Fibroblast of mammary gland (primary cell): ENCODE measurements around the gene FBXL17.
"Not testable (repeated sequence)": the region's sequence is repeated elsewhere in the genome, so short reads cannot be mapped to it uniquely, and the experiment has no call there.

Experiments used
- DNase-seq: peaks from one replicate; pipeline ENCODE4 v3.0.0-alpha.2; 2010; ENCODE audit warnings: low read depth
- H3K4me3 ChIP-seq: 2 replicates; pipeline ENCODE4 v1.5.1; 2011; ENCODE audit warnings: low read depth, mild to moderate bottlenecking, low read length, moderate library complexity; ENCODE audit not compliant: control insufficient read depth
- TF ChIP-seq, protein P1 (sequence below): conservative IDR thresholded peaks from 2 replicates; pipeline ENCODE4 v1.5.1; 2011; ENCODE audit warnings: low read depth, low read length, inconsistent platforms; ENCODE audit not compliant: control insufficient read depth, insufficient read depth

Gene FBXL17

DNA sequence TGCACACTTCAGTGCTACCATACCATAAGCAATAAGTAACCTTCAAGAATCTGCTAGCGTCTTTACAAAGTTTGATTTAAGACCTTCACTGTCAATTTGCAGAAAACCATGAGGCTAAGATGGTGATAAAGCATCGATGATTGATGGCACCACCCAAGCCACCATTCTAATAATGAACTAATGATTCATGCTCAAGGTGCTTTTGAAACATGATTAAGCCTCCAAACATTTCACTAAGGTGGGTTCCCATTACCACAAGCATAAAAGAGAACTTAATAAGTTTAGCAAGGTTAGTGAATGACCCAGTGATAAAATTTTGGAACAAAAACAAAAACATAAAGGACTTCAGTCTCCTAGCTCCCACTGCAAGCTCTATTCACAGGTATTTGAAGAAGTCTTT is 214.7 kb downstream of the FBXL17 start:
- no peak overlapping the region for H3K4me3 ChIP-seq
- DNase-seq: no peak
- TF ChIP-seq, protein P1, sequence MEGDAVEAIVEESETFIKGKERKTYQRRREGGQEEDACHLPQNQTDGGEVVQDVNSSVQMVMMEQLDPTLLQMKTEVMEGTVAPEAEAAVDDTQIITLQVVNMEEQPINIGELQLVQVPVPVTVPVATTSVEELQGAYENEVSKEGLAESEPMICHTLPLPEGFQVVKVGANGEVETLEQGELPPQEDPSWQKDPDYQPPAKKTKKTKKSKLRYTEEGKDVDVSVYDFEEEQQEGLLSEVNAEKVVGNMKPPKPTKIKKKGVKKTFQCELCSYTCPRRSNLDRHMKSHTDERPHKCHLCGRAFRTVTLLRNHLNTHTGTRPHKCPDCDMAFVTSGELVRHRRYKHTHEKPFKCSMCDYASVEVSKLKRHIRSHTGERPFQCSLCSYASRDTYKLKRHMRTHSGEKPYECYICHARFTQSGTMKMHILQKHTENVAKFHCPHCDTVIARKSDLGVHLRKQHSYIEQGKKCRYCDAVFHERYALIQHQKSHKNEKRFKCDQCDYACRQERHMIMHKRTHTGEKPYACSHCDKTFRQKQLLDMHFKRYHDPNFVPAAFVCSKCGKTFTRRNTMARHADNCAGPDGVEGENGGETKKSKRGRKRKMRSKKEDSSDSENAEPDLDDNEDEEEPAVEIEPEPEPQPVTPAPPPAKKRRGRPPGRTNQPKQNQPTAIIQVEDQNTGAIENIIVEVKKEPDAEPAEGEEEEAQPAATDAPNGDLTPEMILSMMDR: no peak

DNA sequence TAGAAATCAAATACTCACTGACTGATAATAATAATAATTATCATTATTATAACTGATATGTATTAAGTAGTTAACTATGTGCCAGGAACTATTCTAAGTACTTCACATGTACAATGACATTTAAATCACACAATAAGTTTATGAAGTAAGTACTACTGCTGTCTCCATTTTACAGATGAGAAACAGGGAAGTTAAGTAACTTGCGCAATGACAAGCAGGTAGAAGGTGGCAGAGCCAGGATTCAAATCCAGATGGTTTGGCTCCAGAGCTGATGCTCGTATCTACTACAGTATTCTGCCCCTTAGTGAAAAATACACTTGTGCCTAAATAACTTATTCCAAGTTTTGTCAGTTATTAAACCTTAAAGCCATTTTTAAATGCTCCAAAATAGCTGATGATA is 217.3 kb downstream of the FBXL17 start:
- no peak for DNase-seq
- TF ChIP-seq, protein P1: no peak
- H3K4me3 ChIP-seq: no peak overlapping the region

DNA sequence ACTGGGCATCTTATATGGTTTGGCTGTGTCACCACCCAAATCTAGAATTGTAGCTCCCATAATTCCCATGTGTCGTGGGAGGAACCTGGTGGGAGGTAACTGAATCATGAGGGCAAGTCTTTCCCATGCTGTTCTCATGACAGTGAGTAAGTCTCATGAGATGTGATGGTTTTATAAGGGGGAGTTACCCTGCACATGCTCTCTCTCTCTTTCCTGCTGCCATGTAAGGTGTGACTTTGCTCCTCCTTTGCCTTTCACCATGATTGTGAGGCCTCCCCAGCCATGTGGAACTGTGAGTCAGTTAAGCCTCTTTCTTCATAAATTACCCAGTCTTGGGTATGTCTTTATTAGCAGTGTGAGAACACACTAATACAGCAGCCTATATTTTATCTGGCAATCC is 229.0 kb downstream of the FBXL17 start:
- peak; percentile 44 for DNase-seq

DNA sequence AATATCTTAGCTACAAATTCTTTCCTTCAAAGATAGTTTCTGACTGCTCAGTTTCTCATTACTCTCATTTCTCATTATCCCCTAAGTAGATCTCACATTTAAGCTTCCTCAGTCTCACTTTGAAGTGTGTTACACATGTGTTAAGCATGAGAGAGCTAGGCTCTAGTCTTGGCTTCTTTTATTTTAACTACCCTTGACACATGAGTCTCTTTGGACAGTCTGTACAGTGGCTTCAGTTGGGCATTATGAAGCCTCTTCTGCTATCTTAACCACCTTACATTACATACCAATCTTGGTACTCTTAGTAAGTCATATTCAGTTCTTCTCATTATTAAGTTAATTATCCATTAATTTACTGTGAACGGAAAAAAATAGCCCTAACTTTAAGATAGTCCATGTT is 232.5 kb downstream of the FBXL17 start:
- no peak overlapping the region for H3K4me3 ChIP-seq
- TF ChIP-seq, protein P1: no peak
- no peak for DNase-seq

More for the DNA sequence above, 229.0 kb downstream of the FBXL17 start:
- H3K4me3 ChIP-seq: not testable (repeated sequence)

DNA sequence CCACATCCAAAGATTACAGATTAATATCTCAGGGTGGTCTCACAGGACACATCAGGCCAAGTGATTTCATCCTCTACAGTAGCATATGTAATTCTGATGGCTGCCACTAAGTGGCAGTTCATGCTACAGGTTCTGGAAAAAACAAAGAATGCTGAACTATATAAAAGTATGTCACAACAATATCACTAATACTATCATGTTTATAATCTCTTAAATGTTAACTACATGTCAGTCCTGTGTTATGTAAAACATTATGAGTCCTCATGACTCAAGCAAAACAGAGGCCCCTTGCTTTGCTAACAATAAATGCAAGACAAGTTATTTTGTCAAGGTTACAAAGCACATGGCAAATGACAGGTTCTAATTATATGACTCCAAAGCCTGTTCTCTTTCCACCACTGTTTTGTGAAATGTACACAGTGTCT is 233.2 kb downstream of the FBXL17 start:
- TF ChIP-seq, protein P1: peak; percentile 58
- H3K4me3 ChIP-seq: no peak overlapping the region
- peak; percentile 17 for DNase-seq

DNA sequence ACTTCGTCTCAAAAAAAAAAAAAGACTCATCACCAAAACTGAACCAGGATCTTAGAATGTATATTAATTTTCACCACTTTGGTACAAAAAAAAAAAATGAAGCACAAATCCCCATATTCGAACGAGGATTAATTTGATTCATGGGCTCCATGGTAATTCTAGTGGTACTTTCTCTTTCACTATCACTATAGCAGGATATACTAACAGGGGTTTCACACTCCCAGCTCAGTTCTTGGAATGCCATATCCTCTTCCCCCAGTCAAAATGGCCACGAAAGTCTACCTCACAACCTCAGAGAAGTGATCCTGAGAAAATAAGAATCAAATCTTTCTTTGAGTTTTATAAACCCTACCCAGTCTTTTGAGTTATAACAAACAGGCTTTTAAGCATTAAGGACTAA is 235.7 kb downstream of the FBXL17 start:
- DNase-seq: no peak
- H3K4me3 ChIP-seq: no peak overlapping the region
- TF ChIP-seq, protein P1: no peak

DNA sequence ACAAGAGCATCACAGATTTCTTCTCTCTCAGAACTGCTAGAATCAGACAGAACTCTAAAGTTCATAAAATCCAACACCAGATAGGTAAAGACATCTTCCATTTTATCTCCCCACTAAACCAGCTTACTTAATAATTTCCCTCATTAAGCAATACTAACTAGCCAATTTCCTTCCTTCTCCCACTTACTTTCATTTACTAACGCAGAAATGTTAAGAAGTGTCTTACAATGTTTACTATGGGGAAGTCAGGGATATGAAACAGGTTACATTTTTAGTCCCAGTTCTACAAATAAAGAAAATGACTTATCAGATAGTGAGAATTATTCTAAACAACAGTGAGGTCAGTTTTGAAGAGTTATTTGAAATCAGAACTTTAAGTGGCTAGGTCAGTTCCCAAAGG is 236.5 kb downstream of the FBXL17 start:
- DNase-seq: no peak
- TF ChIP-seq, protein P1: no peak
- no peak overlapping the region for H3K4me3 ChIP-seq

DNA sequence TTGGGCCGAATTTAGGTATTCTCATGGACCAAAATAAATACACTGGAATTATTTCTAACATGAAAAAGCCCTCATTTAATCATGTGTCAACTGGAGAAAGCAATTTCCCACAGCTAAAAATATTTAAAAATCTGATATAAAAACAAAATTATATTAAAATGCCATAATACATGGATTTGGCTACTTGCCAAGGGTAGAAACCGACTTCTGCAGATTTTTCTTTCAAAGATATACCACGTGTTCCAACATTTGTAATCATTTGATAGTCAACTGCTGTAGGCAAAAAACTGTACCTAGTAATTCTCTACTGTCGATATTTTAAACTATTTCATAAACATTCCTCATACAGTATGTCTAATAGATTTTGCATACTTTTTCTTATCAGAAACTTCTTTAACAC is 237.6 kb downstream of the FBXL17 start:
- TF ChIP-seq, protein P1: no peak
- no peak for DNase-seq
- H3K4me3 ChIP-seq: no peak overlapping the region
